ENCODE data around the gene MAGI2. TPM values are rescaled to one million over a fixed set of nuclear protein-coding genes. Genes with fewer than 3 reads are reported as not detected.
A peak's percentile ranks its signal among the peaks of the same experiment; 100 is the strongest.

MAGI2 gene
- total RNA-seq, 1 experiment from 2014 or later: 14.3 TPM

DNA sequence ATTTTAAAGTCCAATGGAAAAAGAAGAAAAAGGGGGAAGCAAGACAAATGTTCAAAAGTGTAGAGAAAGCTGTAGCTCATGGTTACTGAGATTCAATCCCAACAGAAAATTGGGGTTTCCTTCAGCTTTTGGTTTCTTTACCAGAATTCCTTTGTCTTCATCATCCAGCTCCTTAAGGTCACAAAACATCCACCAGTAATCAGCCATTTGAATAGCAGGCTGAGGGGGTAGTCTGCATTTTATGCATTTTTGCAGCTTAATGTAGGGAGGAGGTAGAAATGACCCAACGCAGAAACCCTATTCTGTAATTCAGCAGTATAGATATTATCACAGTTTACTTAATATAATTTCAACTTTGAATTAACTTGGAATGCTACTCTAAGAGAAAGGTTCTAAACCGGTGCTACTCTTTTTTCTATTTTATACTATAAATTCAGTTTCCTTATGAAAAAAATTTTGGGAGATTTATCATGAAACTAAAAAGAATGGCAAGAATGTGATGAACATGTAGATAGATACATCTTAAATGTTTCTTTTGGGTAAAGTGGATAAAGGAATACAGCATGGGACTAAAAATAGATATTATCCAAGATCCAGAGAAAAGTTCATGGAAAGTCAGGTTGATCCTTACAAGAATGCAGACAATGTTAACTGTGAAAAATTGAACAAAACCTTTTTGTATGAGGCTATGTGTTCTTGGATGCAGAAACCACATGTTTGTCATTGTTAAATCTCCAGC, 1058.0 kb downstream of the MAGI2 start:
- Mint-ChIP-seq H3K4me1 (peaks cover 52 to 55% of the 10 kb centered on the region in 2 experiments), H3K9me3 (no peaks in the 10 kb centered on the region; a peak in 1 of 5 replicates), H3K36me3 (ENCODE audit: insufficient read depth in 1 of 3, low read depth in 3 of 3) (no peaks in the 10 kb centered on the region; a peak in 1 of 7 replicates), H3K27ac (peak overlapping the region in 2 of 3 experiments; percentile 69 to 80; a peak in 3 of 7 replicates), H3K27me3 (ENCODE audit: low read depth) (no peaks in the 10 kb centered on the region), H3K4me3 (no peak overlapping the region)
- Histone ChIP-seq H3K23me2 (ENCODE audit: insufficient read length, low read depth, low read length, poor library complexity, severe bottlenecking) (no peaks in the 10 kb centered on the region), H2BK5ac (ENCODE audit: insufficient read length, low read length) (no peak overlapping the region), H2BK15ac (ENCODE audit: low read depth, low read length) (no peak overlapping the region), H3K27ac (ENCODE audit: insufficient read length, low read depth, low read length) (no peak overlapping the region), H4K5ac (ENCODE audit: insufficient read length, low read depth, low read length) (no peak overlapping the region), H3K9ac (ENCODE audit: extremely low read depth, insufficient read length, low read length) (no peak overlapping the region), H3K27me3 (ENCODE audit: insufficient read depth, low read length) (no peaks in the 10 kb centered on the region), H3K23ac (ENCODE audit: insufficient read length, low read depth, low read length) (no peak overlapping the region), H2AK5ac (ENCODE audit: insufficient read length, low read length) (no peak overlapping the region), H2BK12ac (ENCODE audit: insufficient read length, low read depth, low read length) (no peak overlapping the region), H4K8ac (replicated peaks; ENCODE audit: insufficient read length, low read depth, low read length) (no peak overlapping the region), H3K18ac (ENCODE audit: insufficient read length, low read depth, low read length) (no peak overlapping the region), H3K4ac (ENCODE audit: low read depth, low read length) (no peak overlapping the region), H4K20me1 (ENCODE audit: control insufficient read depth, insufficient read depth, insufficient read length) (no peaks in the 10 kb centered on the region), H3K14ac (ENCODE audit: insufficient read depth, low read length) (no peak overlapping the region), H3K9me3 (ENCODE audit: control insufficient read depth, low read depth, low read length) (no peaks in the 10 kb centered on the region), H3K79me1 (ENCODE audit: insufficient read depth, low read depth, low read length, poor library complexity, severe bottlenecking) (no peaks in the 10 kb centered on the region), H3K4me2 (ENCODE audit: insufficient read depth, insufficient read length, low read length) (no peak overlapping the region), H3K56ac (ENCODE audit: insufficient read length, low read depth, low read length) (no peak overlapping the region), H2AFZ (ENCODE audit: low read length) (no peak overlapping the region), H2BK120ac (ENCODE audit: low read depth, low read length, poor library complexity, severe bottlenecking) (no peak overlapping the region), H3K4me1 (ENCODE audit: insufficient read depth, low read length) (peaks cover 12% of the 10 kb centered on the region), H4K91ac (ENCODE audit: insufficient read length, low read depth, low read length) (no peak overlapping the region), H2BK20ac (ENCODE audit: low read depth, low read length, poor library complexity, severe bottlenecking) (no peak overlapping the region), H3K79me2 (ENCODE audit: insufficient read depth, low read length) (no peaks in the 10 kb centered on the region; the same call in 1 of the 2 replicates), H3T11ph (ENCODE audit: low read length) (no peak overlapping the region)
- DNase-seq: no peak
- WGBS (ENCODE audit: extremely low coverage, insufficient read length, low lambda C conversion rate): no CpG with 5 or more reads among the region's 2 CpGs
- TF ChIP-seq, protein P1, sequence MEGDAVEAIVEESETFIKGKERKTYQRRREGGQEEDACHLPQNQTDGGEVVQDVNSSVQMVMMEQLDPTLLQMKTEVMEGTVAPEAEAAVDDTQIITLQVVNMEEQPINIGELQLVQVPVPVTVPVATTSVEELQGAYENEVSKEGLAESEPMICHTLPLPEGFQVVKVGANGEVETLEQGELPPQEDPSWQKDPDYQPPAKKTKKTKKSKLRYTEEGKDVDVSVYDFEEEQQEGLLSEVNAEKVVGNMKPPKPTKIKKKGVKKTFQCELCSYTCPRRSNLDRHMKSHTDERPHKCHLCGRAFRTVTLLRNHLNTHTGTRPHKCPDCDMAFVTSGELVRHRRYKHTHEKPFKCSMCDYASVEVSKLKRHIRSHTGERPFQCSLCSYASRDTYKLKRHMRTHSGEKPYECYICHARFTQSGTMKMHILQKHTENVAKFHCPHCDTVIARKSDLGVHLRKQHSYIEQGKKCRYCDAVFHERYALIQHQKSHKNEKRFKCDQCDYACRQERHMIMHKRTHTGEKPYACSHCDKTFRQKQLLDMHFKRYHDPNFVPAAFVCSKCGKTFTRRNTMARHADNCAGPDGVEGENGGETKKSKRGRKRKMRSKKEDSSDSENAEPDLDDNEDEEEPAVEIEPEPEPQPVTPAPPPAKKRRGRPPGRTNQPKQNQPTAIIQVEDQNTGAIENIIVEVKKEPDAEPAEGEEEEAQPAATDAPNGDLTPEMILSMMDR (conservative IDR thresholded peaks at IDR 0.05): no peak
